ENCODE results near the gene TMEM9B.
"Not testable (repeated sequence)": the region's sequence is repeated elsewhere in the genome, so short reads cannot be mapped to it uniquely, and the experiment has no call there.

Gene TMEM9B

GRCh38 chr11:8988329-8989234 is 24.3 kb upstream of the TMEM9B start:
- Histone ChIP-seq H3K27me3 (ENCODE audit: insufficient read depth, poor library complexity, severe bottlenecking) (no peaks in the 10 kb centered on the region), H3K27ac (replicated peaks) (no peak overlapping the region), H3K4me3 (replicated peaks; ENCODE audit: insufficient read depth, low read length) (no peak overlapping the region)
- DNase-seq (ENCODE audit: low read depth in 1 of 2, low spot score in 1 of 2), result no peak
- no peak for TF ChIP-seq REST (IDR thresholded peaks at IDR 0.05; ENCODE audit: insufficient replicate concordance, low read depth)
- no peak for TF ChIP-seq CTCF (IDR thresholded peaks at IDR 0.05; ENCODE audit: insufficient read depth, low read length)
- no peak for TF ChIP-seq SPI1 (IDR thresholded peaks at IDR 0.05; ENCODE audit: borderline replicate concordance, low read depth)
- no peak for TF ChIP-seq POLR2AphosphoS5 (IDR thresholded peaks at IDR 0.05; ENCODE audit: low read depth)
- TF ChIP-seq GABPA (IDR thresholded peaks at IDR 0.05; ENCODE audit: low read depth), result no peak

GRCh38 chr11:8987446-8987845 is 23.2 kb upstream of the TMEM9B start:
- Histone ChIP-seq H3K27ac (replicated peaks) (no peak overlapping the region), H3K4me3 (replicated peaks; ENCODE audit: insufficient read depth, low read length) (no peak overlapping the region), H3K27me3 (ENCODE audit: insufficient read depth, poor library complexity, severe bottlenecking) (no peaks in the 10 kb centered on the region)
- TF ChIP-seq CTCF (IDR thresholded peaks at IDR 0.05; ENCODE audit: insufficient read depth, low read length) (no peak), POLR2AphosphoS5 (IDR thresholded peaks at IDR 0.05; ENCODE audit: low read depth) (no peak), REST (IDR thresholded peaks at IDR 0.05; ENCODE audit: insufficient replicate concordance, low read depth) (no peak), GABPA (IDR thresholded peaks at IDR 0.05; ENCODE audit: low read depth) (no peak), SPI1 (IDR thresholded peaks at IDR 0.05; ENCODE audit: borderline replicate concordance, low read depth) (no peak)
- DNase-seq (ENCODE audit: low read depth in 1 of 2, low spot score in 1 of 2), result no peak

GRCh38 chr11:8986772-8987171 is 22.5 kb upstream of the TMEM9B start:
- DNase-seq (ENCODE audit: low read depth in 1 of 2, low spot score in 1 of 2); H3K27ac ChIP-seq (replicated peaks); H3K4me3 ChIP-seq (replicated peaks; ENCODE audit: insufficient read depth, low read length); H3K27me3 ChIP-seq (ENCODE audit: insufficient read depth, poor library complexity, severe bottlenecking): not testable (repeated sequence)

- Histone ChIP-seq H3K27me3 (ENCODE audit: insufficient read depth, poor library complexity, severe bottlenecking) (no peaks in the 10 kb centered on the region), H3K4me3 (replicated peaks; ENCODE audit: insufficient read depth, low read length) (no peak overlapping the region), H3K27ac (replicated peaks) (no peak overlapping the region)
- no peak for TF ChIP-seq CTCF (IDR thresholded peaks at IDR 0.05; ENCODE audit: insufficient read depth, low read length)
- TF ChIP-seq POLR2AphosphoS5 (IDR thresholded peaks at IDR 0.05; ENCODE audit: low read depth), result no peak
- TF ChIP-seq REST (IDR thresholded peaks at IDR 0.05; ENCODE audit: insufficient replicate concordance, low read depth), result no peak
- no peak for DNase-seq (ENCODE audit: low read depth in 1 of 2, low spot score in 1 of 2)
Observed at GRCh38 chr11:8985462-8985861, 21.2 kb upstream of the TMEM9B start.

All from HL-60 (cell line).